CD4-positive, alpha-beta T cell treated with Interleukin-10 for 1 hour (primary cell): ENCODE data around the gene HDGFL2.
A peak's percentile ranks its signal among the peaks of the same experiment; 100 is the strongest.
"Not testable (repeated sequence)": the region's sequence is repeated elsewhere in the genome, so short reads cannot be mapped to it uniquely, and the experiment has no call there.

Experiments
- DNase-seq: peaks from one replicate; pipeline ENCODE4 v3.0.0-alpha.2; 2020

HDGFL2 gene

DNA sequence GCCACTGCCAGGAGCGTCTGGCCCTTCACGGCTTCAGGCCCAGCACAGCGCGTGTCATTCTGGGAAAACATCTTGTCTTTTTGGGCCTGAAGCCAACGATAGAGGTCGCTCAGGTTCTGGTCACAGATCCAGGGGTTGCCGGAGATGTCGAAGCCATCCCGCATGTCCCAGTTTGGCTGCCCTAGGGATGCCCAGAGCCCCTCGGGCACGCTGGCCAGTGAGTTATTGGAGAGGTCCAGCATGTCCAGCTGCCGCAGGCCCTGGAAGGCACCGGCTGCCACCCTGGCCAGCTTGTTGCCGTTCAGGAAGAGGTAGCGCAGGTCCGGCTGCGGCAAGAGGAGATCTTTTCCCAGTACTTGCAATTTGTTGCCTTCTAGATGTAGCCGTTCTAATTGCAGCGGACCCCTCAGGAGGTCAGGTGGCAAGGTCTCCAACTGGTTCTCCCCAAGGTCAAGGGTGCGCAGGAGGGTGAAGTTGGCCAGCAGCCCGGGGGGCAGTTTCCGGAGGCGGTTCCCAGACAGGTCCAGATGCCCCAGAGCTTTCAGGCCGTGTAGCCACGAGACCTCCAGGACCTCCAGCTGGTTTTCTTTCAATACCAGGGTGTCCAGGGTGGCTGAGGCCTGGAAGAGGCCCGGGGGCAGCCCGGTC is 66.0 kb downstream of the HDGFL2 start:
- DNase-seq, result no peak

DNA sequence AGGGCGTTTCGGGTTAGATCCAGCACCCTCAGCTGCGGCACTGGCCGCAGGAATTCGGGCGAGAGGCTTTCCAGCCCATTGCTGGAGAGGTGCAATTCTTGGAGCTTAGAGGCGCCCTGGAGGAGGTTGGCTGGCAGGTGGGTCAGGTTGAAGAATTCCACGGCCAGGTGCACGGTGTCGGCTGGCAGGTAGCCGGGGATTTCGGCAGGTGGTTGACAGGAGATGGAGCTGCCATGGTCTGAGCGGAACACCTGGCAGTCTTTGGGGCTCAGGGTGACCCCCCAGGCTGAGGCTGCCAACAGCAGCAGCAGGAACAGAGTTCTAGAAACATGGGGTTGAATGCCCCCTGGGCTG is 66.5 kb downstream of the HDGFL2 start:
- no peak for DNase-seq

DNA sequence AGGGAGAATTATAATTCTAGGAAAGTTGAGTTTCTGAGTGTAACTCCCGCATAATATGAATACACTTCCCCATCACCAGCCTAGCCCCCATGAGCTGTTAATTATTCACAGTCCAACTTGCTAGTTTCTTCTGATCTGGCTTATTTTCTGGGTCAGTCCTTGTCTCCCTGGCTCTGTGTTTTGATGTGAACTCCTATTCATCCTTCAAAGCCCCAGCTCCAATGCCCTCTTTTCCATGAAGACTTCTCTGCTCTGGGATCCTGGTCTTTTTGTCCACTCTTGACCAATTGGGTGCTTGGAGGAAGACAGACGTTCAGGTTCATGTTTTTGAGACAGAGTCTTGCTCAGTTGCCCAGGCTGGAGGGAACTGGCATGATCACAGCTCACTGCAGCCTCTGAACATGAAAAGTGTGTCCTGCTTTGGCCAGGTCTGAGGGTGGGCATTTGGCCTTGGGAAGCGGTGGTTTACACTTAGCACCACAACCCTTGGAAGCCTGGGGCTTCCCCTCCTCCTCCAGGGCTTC is 67.1 kb downstream of the HDGFL2 start:
- no peak for DNase-seq

DNA sequence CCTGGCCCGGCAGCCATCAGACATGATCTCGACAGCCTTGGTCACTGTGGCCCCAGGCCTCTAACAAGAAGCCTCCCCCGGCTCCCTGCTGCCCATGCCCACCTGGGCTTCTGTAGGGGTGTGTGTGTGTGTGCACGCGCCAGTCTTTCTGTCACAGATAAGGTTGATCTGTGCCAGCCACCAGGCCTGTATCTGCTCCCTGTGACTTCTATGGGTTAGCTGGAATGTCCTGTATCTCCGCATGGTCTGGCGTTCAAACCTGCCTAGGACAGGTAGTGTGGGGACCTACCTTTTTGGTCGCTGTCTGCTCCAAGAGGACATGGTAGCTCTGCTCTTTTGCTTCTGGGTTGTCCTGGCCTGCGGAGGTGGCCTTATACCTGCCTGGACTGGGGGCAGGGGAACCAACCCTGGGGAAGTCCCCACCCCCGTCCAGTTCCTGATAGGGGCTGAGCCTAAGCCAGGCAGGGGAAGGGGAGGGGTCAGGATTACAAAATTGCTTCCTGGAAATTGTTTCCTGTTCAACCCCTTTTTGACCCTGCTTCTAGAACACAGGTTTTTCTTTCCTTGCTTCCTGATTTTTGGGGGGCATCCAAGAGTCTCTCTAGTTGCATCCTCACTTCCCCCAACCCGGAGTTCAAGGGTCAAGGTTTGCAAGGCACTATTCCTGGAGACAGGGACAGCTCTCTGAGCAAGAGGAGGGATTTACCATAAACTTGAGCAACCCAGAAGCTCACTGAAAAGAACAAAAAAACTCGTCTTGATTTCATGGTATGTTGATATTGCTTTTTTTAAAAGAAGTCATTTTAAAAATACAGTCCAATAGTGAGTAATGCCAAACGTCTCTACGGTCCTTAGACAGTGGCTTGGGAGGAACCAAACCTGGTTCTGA is 67.8 kb downstream of the HDGFL2 start, which contains the start of gene LRG1:
LRG1 (minus strand) TSS at position 344 of the 889 bp plus-strand sequence; CDS start at position 321, 23 bp downstream.
- DNase-seq, result peak; percentile 38

DNA sequence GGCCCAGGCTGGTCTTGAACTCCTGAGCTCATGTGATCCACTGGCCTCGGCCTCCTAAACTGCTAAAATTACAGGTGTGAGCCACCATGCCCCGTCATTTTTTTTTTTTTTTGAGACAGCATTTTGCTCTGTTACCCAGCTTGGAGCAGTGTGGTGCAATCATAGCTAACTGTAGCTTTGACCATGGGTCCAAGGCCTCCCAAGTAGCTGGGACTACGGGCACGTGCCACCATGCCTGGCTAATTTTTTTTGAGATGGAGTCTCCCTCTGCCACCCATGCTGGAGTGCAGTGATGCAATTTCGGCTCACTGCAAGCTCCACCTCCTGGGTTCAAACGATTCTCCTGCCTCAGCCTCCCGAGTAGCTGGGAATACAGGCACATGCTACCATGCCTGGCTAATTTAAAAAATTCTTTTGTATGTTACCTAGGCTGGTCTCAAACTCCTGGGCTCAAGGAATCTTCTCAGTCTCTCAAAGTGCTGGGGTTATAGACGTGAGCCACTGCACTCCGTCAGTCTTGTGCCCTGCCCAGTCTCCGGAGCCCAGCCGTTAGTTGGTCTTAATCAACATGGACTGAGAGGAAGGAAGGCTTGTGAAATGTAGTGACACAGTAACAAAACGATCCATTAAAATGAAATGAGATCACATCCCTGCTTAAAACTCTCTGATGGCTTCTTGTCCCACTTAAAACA is 69.2 kb downstream of the HDGFL2 start:
- DNase-seq, result no peak

DNA sequence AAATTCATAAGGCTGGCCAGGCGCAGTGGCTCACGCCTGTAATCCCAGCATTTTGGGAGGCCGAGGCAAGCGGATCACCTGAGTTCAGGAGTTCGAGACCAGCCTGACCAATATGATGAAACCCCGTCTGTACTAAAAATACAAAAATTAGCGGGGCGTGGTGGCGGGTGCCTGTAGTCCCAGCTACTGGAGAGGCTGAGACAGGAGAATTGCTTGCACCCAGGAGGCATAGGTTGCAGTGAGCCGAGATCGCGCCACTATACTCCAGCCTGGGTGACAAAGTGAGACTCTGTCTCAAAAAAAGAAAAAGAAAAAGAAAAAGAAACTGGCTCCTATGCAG is 69.7 kb downstream of the HDGFL2 start:
- not testable (repeated sequence) for DNase-seq

DNA sequence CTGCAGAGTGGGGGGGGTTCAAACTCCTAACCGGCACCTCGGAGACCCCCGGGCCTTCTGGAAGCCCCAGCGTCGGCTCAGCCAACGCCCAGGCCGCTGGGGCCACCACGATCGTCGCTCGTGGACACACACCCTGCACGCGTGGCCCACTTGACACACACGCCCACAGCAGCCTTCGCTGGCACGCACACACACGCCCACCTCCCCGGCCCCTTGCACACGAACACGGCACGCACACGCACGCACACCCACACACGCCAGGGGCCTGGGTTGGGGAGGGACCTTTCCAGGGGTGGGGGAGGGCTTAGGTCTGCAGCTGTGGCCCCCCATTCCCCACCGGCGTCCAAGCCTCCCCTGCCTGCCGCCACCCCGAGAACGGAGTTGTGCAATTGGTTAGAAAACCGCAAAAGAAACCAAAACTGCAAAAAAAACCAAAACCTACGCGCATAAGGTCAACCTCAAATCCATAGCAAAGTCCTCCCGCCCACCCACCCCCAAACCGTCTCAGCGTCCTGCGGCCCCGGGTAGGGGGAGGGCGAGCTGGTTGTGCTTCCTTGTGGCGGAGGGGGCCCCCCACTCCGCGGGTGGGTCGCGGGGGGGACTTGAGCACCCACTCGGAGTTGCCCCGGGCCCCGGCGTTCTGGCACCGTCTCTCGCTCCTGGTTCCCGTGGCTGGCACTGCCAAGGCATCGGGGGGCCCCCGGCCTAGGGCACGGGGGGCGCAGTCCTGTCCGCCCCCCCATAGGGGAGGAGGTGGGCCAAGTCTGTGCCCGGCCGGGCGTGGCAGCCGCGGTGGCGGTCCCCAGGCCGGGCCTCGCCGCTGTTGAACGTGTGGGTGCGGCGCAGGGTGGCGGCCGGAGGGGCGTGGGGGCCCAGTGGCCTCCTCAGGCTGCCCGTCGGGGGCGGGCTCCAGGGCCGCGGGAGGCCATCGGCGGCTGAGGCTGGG is 71.1 kb downstream of the HDGFL2 start:
- DNase-seq, result no peak

DNA sequence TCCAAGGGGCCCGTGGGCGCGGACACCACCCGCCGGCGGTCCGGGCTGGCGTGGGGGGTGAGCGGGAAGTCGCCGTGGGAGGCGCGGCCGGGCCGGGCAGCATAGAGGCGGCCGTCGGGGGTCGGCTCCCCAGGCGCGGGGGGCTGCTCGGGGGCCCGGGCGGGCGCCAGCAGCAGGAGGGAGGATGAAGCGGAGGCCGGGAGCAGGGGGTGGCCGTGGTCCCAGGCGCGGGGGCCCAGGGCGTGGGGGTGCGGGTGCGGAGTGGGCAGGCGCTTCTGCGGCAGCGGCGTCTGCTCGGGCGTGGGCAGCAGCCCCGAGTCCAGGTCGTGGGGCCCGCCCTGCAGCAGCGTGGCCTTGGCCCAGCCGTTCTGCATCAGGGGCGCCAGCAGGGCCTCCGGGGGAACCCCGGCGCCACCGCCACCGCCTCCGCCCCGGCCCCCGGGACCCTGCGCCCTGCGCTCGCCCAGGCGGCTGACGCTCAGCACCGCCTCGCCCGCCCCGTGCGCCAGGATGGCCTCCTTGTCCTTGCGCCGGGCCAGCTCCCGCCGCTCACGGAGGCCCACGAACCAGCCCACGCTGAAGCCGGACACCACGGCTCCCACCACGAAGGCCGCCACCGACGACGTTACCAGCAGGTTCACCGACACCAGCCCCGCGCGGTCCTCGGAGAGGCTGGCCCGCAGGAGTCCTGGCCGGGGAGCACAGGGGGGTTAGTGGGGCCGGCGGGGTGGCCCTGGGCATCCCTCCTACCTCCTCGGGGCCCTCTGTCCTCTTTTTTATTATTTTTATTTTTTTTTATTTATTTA is 71.9 kb downstream of the HDGFL2 start:
- no peak for DNase-seq

DNA sequence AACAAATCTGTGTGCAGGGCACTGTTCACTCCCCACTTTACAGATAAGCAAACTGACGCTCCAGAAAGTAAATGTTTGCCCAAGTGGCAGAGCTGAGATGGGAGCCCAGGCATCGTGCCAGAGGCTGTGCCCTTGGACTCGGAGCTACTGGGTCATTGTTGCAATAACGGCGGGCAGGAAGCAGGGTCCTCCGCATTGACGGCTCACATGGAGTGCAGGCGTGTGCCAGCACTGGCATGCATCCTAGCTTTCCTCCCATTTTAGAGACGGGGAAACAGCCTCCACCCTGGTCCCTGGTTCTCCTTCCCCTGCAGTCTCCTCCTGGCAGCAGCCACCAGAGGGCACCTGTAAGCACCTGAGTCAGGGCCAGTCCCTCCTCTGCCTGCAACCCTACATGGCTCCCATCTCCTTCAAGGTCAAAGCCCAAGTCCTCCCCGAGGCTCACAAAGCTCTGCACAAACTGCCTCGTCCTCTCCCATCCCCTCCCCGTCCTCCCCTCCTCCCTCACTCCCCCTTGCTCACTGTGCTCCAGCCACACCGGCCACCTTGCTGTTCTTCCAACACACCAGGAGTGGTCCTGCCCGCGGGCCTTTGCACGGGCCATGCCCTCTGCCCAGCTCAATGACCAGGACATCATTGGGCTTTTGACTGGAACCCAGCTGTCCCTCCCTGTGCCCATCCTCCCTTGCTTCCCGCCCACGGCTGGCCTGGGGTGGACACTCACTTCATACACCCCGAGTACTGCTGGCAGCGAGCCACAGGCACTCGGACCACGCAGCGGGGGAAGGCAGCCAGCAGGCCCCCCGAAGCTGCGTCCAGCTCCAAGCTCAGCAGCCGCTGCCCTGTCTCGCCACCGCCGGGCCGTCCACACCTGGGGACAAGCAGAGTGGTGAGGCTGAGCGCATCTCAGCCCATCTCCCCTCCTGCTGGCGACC is 75.5 kb downstream of the HDGFL2 start:
- no peak for DNase-seq

DNA sequence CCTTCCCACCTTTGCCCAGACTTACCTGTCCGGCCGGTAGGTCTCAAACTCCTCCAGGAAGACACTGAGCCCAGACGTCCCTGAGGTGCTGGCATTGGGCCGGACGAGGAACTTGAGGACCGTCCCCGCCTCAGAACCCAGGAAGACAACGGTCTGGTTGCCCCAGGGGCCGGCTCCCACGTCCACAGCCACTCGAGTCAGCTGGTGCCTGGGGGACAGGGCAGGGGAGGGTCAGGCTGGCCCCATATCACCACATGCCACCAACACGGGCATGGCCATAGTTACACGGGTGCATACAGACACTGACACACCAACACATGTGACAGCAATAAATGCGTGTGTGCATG is 76.1 kb downstream of the HDGFL2 start:
- no peak for DNase-seq

DNA sequence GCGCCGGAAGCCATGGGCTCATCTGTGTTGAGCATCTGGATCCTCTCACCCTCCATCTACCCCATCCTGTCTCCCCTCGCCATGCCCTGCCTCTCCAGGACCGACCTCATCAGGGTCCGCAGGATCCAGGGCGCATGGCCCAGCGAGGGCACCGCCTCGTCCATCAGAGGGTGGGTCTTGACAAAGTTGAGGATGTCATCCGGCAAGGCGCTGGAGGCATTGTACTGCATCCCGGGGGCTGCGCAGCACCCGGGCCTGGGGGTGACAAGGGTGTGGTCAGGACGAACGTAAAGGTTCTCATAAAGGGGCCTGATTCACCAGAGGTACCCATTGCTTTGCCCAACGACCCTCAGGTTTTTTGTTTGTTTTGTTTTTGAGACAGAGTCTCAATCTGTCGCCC is 77.9 kb downstream of the HDGFL2 start:
- DNase-seq, result no peak

DNA sequence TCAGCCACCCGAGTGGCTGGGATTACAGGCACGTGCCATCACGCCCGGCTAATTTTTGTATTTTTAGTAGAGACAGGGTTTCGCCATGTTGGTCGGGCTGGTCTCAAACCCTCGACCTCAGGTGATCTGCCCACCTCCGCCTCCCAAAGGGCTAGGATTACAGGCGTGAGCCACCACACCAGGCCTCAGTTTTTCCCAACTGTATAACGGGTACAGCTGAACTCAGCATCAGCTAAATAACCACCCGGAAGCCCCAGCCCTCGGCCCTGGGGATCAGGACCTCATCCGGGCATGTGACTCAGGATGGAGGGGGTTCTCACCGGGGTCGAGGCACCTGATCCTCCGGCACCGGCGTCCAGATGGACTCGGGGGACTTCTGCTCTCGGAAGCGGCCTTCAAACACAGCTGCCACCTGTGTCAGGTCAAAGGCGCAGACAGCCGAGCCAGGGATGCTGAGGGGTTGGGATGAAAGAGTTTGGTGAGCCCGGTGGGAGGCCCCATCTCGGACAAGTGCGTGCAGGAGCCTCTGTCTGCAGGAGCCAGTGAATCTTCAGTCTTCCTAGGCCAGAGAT is 78.5 kb downstream of the HDGFL2 start:
- DNase-seq, result no peak
